Neural progenitor cell (in vitro differentiated cells): ENCODE measurements around the gene FUT4. TPM values are rescaled to one million over a fixed set of nuclear protein-coding genes. Genes with fewer than 3 reads are reported as not detected.
"Not testable (repeated sequence)": the region's sequence is repeated elsewhere in the genome, so short reads cannot be mapped to it uniquely, and the experiment has no call there.

ENCODE experiments used
- DNase-seq: peaks from one replicate; pipeline ENCODE4 v3.0.0-alpha.2; 2016; ENCODE audit warnings: low spot score
- H2AFZ ChIP-seq: fragments of 200-600 bp; sonication (generic); replicated peaks from 2 replicates; pipeline ENCODE4 v1.6.1; 2016; ENCODE audit warnings: antibody characterized with exemption
- H3F3A ChIP-seq: fragments of 200-600 bp; sonication (generic); 2 replicates; pipeline ENCODE4 v1.6.1; 2016; ENCODE audit warnings: antibody characterized with exemption, low read depth
- H3K27ac ChIP-seq: fragments of 200-600 bp; sonication (generic); 2 replicates; pipeline ENCODE4 v1.5.1; 2016; ENCODE audit warnings: mild to moderate bottlenecking
- H3K27me3 ChIP-seq: fragments of 200-600 bp; sonication (generic); 2 replicates; pipeline ENCODE4 v1.6.1; 2016; ENCODE audit warnings: mild to moderate bottlenecking, moderate library complexity
- H3K36me3 ChIP-seq: fragments of 200-600 bp; sonication (generic); 2 replicates; pipeline ENCODE4 v1.5.1; 2016
- H3K4me1 ChIP-seq: fragments of 200-600 bp; sonication (generic); 2 replicates; pipeline ENCODE4 v1.6.1; 2016; ENCODE audit warnings: mixed run types
- H3K4me2 ChIP-seq: fragments of 200-600 bp; sonication (generic); 2 replicates; pipeline ENCODE4 v1.6.1; 2016
- H3K4me3 ChIP-seq: fragments of 200-600 bp; sonication (generic); 2 replicates; pipeline ENCODE4 v1.5.1; 2016
- H3K79me2 ChIP-seq: fragments of 200-600 bp; sonication (generic); 2 replicates; pipeline ENCODE4 v1.6.1; 2016; ENCODE audit warnings: low read depth
- H3K9ac ChIP-seq: fragments of 200-600 bp; sonication (generic); 2 replicates; pipeline ENCODE4 v1.6.1; 2016
- H3K9me3 ChIP-seq: fragments of 200-600 bp; sonication (generic); 2 replicates; pipeline ENCODE4 v1.5.1; 2016; ENCODE audit warnings: low read depth
- H4K20me1 ChIP-seq: fragments of 200-600 bp; sonication (generic); 2 replicates; pipeline ENCODE4 v1.6.1; 2016; ENCODE audit warnings: low read depth
- H3K27ac Mint-ChIP-seq: 3 replicates; pipeline ENCODE4 v1.8.0; 2021; ENCODE audit warnings: mixed read lengths
- H3K27me3 Mint-ChIP-seq: 2 replicates; pipeline ENCODE4 v1.8.0; 2022; ENCODE audit warnings: low read depth, mild to moderate bottlenecking, inconsistent platforms, moderate library complexity, mixed read lengths; ENCODE audit not compliant: insufficient read depth
- H3K36me3 Mint-ChIP-seq: 3 replicates; pipeline ENCODE4 v1.8.0; 2021; ENCODE audit warnings: mixed read lengths
- H3K4me1 Mint-ChIP-seq: 3 replicates; pipeline ENCODE4 v1.8.0; 2021; ENCODE audit warnings: mixed read lengths
- H3K4me3 Mint-ChIP-seq: 3 replicates; pipeline ENCODE4 v1.8.0; 2021; ENCODE audit warnings: mild to moderate bottlenecking, moderate library complexity, mixed read lengths
- H3K9me3 Mint-ChIP-seq: 3 replicates; pipeline ENCODE4 v1.8.0; 2020; ENCODE audit warnings: mixed read lengths
- CTCF ChIP-seq: fragments of 200-600 bp; sonication (generic); IDR thresholded peaks from 2 replicates; pipeline ENCODE4 v1.5.1; 2017; ENCODE audit warnings: antibody characterized with exemption, mild to moderate bottlenecking
- EZH2 ChIP-seq: fragments of 200-600 bp; sonication (generic); IDR thresholded peaks from 2 replicates; pipeline ENCODE4 v1.6.1; 2017; ENCODE audit warnings: antibody characterized with exemption, mild to moderate bottlenecking, moderate library complexity
- EZH2phosphoT487 ChIP-seq: fragments of 200-600 bp; sonication (generic); IDR thresholded peaks from 2 replicates; pipeline ENCODE4 v1.6.1; 2017; ENCODE audit warnings: antibody characterized with exemption
- total RNA-seq: library from RNA; depleted of rRNA; stranded (reverse); fragments of >200 nt; gene quantifications from 2 replicates; pipeline ENCODE4 v1.2.3, GENCODE V29; 2015; ENCODE audit warnings: low replicate concordance

FUT4 gene
- total RNA-seq, 1 donor from 2014 or later: 2.7 TPM

DNA sequence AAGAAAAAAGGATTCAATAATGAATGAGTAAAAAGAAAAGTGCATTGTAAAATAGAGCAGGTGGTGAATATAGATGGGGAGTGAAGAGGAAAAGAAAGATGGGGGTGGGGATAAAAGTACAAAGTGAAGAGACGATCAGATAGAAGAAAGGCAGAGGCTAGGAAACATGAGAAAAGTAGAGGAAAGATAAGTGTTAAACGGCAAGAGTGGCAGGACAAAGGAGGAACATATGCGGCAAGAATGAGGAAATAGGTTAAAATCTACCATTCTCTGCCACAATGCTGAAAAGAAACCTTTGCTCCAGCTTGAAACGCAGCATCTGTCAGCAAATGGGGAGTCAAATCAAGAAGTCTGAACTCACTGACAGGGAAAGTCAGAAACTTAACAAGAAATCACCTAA, 6.8 kb downstream of the FUT4 start:
- H3K9me3 Mint-ChIP-seq: no peaks in the 10 kb centered on the region
- DNase-seq: no peak
- Histone ChIP-seq H3K36me3 (no peaks in the 10 kb centered on the region), H4K20me1 (no peaks in the 10 kb centered on the region), H3K9ac (no peak overlapping the region), H3K79me2 (no peaks in the 10 kb centered on the region), H3K9me3 (no peaks in the 10 kb centered on the region), H3K4me1 (no peaks in the 10 kb centered on the region), H3K27ac (no peak overlapping the region), H3K27me3 (peaks cover 23% of the 10 kb centered on the region), H2AFZ (no peak overlapping the region), H3K4me2 (no peak overlapping the region), H3F3A (no peaks in the 10 kb centered on the region), H3K4me3 (no peak overlapping the region)
- no peak overlapping the region for H3K4me3 Mint-ChIP-seq
- peaks cover 5% of the 10 kb centered on the region for H3K4me1 Mint-ChIP-seq
- H3K27ac Mint-ChIP-seq: no peak overlapping the region
- no peaks in the 10 kb centered on the region for H3K36me3 Mint-ChIP-seq
- H3K27me3 Mint-ChIP-seq: peaks cover 2% of the 10 kb centered on the region
- TF ChIP-seq CTCF (no peak), EZH2phosphoT487 (no peak), EZH2 (no peak)

GRCh38 chr11:94553938-94554337, 10.2 kb downstream of the FUT4 start:
- Mint-ChIP-seq H3K4me1 (no peaks in the 10 kb centered on the region), H3K27ac (no peak overlapping the region), H3K36me3 (no peaks in the 10 kb centered on the region), H3K4me3 (no peak overlapping the region), H3K9me3 (no peaks in the 10 kb centered on the region), H3K27me3 (peaks cover 2% of the 10 kb centered on the region)
- Histone ChIP-seq H2AFZ (no peak overlapping the region), H3K27me3 (no peaks in the 10 kb centered on the region), H3K36me3 (no peaks in the 10 kb centered on the region), H3K4me2 (no peak overlapping the region), H3K4me3 (no peak overlapping the region), H3K27ac (no peak overlapping the region), H4K20me1 (no peaks in the 10 kb centered on the region), H3K79me2 (no peaks in the 10 kb centered on the region), H3K4me1 (no peaks in the 10 kb centered on the region), H3F3A (no peaks in the 10 kb centered on the region), H3K9me3 (no peaks in the 10 kb centered on the region), H3K9ac (no peak overlapping the region)
- TF ChIP-seq EZH2phosphoT487: no peak
- TF ChIP-seq CTCF: no peak
- TF ChIP-seq EZH2: no peak
- no peak for DNase-seq

GRCh38 chr11:94555752-94556329, 12.1 kb downstream of the FUT4 start:
- not testable (repeated sequence) for H3K36me3 ChIP-seq, H3K36me3 Mint-ChIP-seq, H3K4me1 Mint-ChIP-seq, H3K9ac ChIP-seq, H3K27ac Mint-ChIP-seq, H3K9me3 ChIP-seq, DNase-seq, H3K27me3 ChIP-seq, H3K4me1 ChIP-seq, H2AFZ ChIP-seq, H3F3A ChIP-seq, H3K4me3 ChIP-seq, H3K27ac ChIP-seq, H3K27me3 Mint-ChIP-seq, H3K79me2 ChIP-seq, H3K9me3 Mint-ChIP-seq, H3K4me3 Mint-ChIP-seq, H4K20me1 ChIP-seq, H3K4me2 ChIP-seq

DNA sequence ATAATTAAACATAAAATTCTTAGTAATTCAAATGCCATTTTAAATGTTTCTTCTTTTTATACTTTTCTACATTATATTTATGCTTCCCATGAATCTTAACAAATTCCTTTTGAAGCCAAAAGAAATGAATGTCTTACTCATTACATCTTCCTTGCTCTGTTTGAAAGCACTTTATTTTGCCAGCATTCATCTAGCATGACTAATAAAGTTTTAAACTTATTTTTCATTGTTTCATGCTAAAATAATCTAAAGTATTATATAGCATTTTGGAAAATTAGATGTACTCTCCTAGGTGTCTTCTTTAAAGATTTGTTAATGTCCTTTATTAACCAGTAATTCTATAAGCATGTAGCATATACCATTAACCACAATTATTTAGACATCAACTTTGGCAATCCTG, 13.7 kb downstream of the FUT4 start:
- no peak overlapping the region for H3K27ac Mint-ChIP-seq
- H4K20me1 ChIP-seq: no peaks in the 10 kb centered on the region
- H3K79me2 ChIP-seq: no peaks in the 10 kb centered on the region
- H3F3A ChIP-seq: no peaks in the 10 kb centered on the region
- no peak for DNase-seq
- H3K9me3 Mint-ChIP-seq: no peaks in the 10 kb centered on the region
- H2AFZ ChIP-seq: no peak overlapping the region
- H3K4me1 Mint-ChIP-seq: no peaks in the 10 kb centered on the region
- H3K9me3 ChIP-seq: no peaks in the 10 kb centered on the region
- H3K27me3 Mint-ChIP-seq: peaks cover 2% of the 10 kb centered on the region
- TF ChIP-seq CTCF (no peak), EZH2phosphoT487 (no peak), EZH2 (no peak)
- H3K4me3 Mint-ChIP-seq: no peak overlapping the region
- H3K4me2 ChIP-seq: no peak overlapping the region
- H3K9ac ChIP-seq: no peak overlapping the region
- no peak overlapping the region for H3K27ac ChIP-seq
- H3K4me3 ChIP-seq: no peak overlapping the region
- H3K4me1 ChIP-seq: no peaks in the 10 kb centered on the region
- no peaks in the 10 kb centered on the region for H3K36me3 ChIP-seq
- H3K27me3 ChIP-seq: no peaks in the 10 kb centered on the region
- no peaks in the 10 kb centered on the region for H3K36me3 Mint-ChIP-seq
